Measurements from ENCODE around the gene FCN2. TPM values are rescaled to one million over a fixed set of nuclear protein-coding genes. Genes with fewer than 3 reads are reported as not detected.

Gene FCN2
- total and polyA plus RNA-seq, 2 of the 13 experiments (the other 11 are each of a cell fraction or from before 2014, with no cell fraction given) = not detected

- TF ChIP-seq PREB (CRISPR knock-in tag; IDR thresholded peaks at IDR 0.05) = no peak
- TF ChIP-seq ZNF232 (CRISPR knock-in tag; IDR thresholded peaks at IDR 0.05; ENCODE audit: borderline replicate concordance) = no peak
- no peak for TF ChIP-seq MIER3 (CRISPR knock-in tag; IDR thresholded peaks at IDR 0.05; ENCODE audit: borderline replicate concordance)
- TF ChIP-seq ZUFSP (CRISPR knock-in tag; IDR thresholded peaks at IDR 0.05; ENCODE audit: borderline replicate concordance) = no peak
- no peak for TF ChIP-seq MXI1 (IDR thresholded peaks at IDR 0.05; ENCODE audit: borderline replicate concordance, low read depth, low read length)
These were observed 37.1 kb downstream of the FCN2 start, which contains the start of gene FCN1 (continued) for GRCh38 chr9:134917431-134918373.

GRCh38 chr9:134918646-134919045 is 38.0 kb downstream of the FCN2 start:
- FAIRE-seq (no peak), DNase-seq (ENCODE audit: low spot score) (no peak), ATAC-seq (no peak)
- Histone ChIP-seq H3K4me2 (ENCODE audit: low read depth, low read length) (no peak overlapping the region), H3K36me3 (replicated peaks in 1 of 2; ENCODE audit: control insufficient read depth in 1 of 2, insufficient read depth in 2 of 2, low read length in 2 of 2) (no peaks in the 10 kb centered on the region), H4K20me1 (ENCODE audit: insufficient read depth, low read length) (no peaks in the 10 kb centered on the region), H3K9me3 (ENCODE audit: low read length) (no peaks in the 10 kb centered on the region), H3K4me1 (ENCODE audit: insufficient read depth, low read length) (no peaks in the 10 kb centered on the region), H3K9ac (ENCODE audit: insufficient read depth, low read depth, low read length) (no peak overlapping the region), H3K4me3 (replicated peaks in 1 of 3; ENCODE audit: insufficient read depth in 1 of 3, low read depth in 2 of 3, low read length in 3 of 3) (no peak overlapping the region), H2AFZ (ENCODE audit: low read length) (no peak overlapping the region), H3K27me3 (ENCODE audit: control insufficient read depth in 1 of 2, insufficient read depth in 2 of 2, low read length in 2 of 2) (peaks cover 6 to 38% of the 10 kb centered on the region in 2 experiments; a peak in 4 of 5 replicates), H3K79me2 (ENCODE audit: insufficient read depth, low read length) (no peaks in the 10 kb centered on the region), H3K27ac (ENCODE audit: extremely low read length, insufficient read depth, low read length) (no peak overlapping the region)
- ChIA-PET CTCF (ENCODE audit: low intra/inter-chr PET ratio, low total read pairs) (no interaction called here), POLR2A (no interaction called here)
- intact Hi-C loops (cut with micrococcal nuclease; ENCODE audit: unreplicated experiment) = no loop called here
- whole genome bisulfite sequencing (ENCODE audit: low lambda C conversion rate) = 18% methylated on average over 3 of the region's 10 CpGs
- in situ Hi-C loops (cut with HindIII; ENCODE audit: extremely low pct_ligation_motif_present, low pct_unique_long_range_greater_than_20kb) = no loop called here
- no TSS peak for BruUV-seq (replicated peaks)
- TF ChIP-seq MAZ (IDR thresholded peaks at IDR 0.05; ENCODE audit: borderline replicate concordance, low read depth, low read length) = no peak
- no peak for TF ChIP-seq MAZ (CRISPR knock-in tag; IDR thresholded peaks at IDR 0.05; ENCODE audit: low read depth)
- no peak for TF ChIP-seq ZSCAN25 (CRISPR knock-in tag; IDR thresholded peaks at IDR 0.05)
- no peak for TF ChIP-seq MZF1 (CRISPR knock-in tag; IDR thresholded peaks at IDR 0.05; ENCODE audit: borderline replicate concordance)
- no peak for TF ChIP-seq MXD1 (CRISPR knock-in tag; IDR thresholded peaks at IDR 0.05)
- TF ChIP-seq MTF1 (CRISPR knock-in tag; IDR thresholded peaks at IDR 0.05) = no peak
- no peak for TF ChIP-seq KDM1A (CRISPR knock-in tag; IDR thresholded peaks at IDR 0.05)
- no peak for TF ChIP-seq ZNF530 (CRISPR knock-in tag; IDR thresholded peaks at IDR 0.05; ENCODE audit: low read depth)
- no peak for TF ChIP-seq GABPA (IDR thresholded peaks at IDR 0.05; ENCODE audit: low read depth, low read length)
- no peak for TF ChIP-seq GABPA (CRISPR knock-in tag; IDR thresholded peaks at IDR 0.05; ENCODE audit: low read depth)
- TF ChIP-seq MAF1 (CRISPR knock-in tag; IDR thresholded peaks at IDR 0.05; ENCODE audit: borderline replicate concordance) = no peak
- no peak for TF ChIP-seq XRCC5 (optimal IDR thresholded peaks at IDR 0.05; ENCODE audit: low read length)
- no peak for TF ChIP-seq AGO1 (IDR thresholded peaks at IDR 0.05; ENCODE audit: low read depth, low read length, poor library complexity, severe bottlenecking)
- no peak for TF ChIP-seq DRAP1 (CRISPR knock-in tag; IDR thresholded peaks at IDR 0.05)

Data from HepG2 (cell line).